HepG2 (cell line): Measurements from ENCODE around the gene EEF1A1. TPM values are rescaled to one million over a fixed set of nuclear protein-coding genes. Genes with fewer than 3 reads are reported as not detected.
A peak's percentile ranks its signal among the peaks of the same experiment; 100 is the strongest.

Experiments used
- CC2D1A ChIP-seq: sonication (generic); formaldehyde crosslinking; IDR thresholded peaks from 2 replicates; pipeline ENCODE4 v1.8.1; 2023; ENCODE audit warnings: mild to moderate bottlenecking, missing genetic modification reagents
- CREB3 ChIP-seq: sonication (generic); formaldehyde crosslinking; IDR thresholded peaks from 2 replicates; pipeline ENCODE4 v1.5.0; 2020; ENCODE audit warnings: missing genetic modification reagents
- EHMT2 ChIP-seq: fragments of 200-600 bp; sonication (generic); IDR thresholded peaks from 2 replicates; pipeline ENCODE4 v1.7.0; 2017; ENCODE audit warnings: antibody characterized with exemption, low read depth, low read length, borderline replicate concordance
- GTF2F1 ChIP-seq: fragments of 150-350 bp; IDR thresholded peaks from 2 replicates; pipeline ENCODE4 v1.6.1; 2014; ENCODE audit warnings: low read length
- MEIS1 ChIP-seq: sonication (generic); formaldehyde crosslinking; IDR thresholded peaks from 2 replicates; pipeline ENCODE4 v1.9.0; 2021; ENCODE audit warnings: mild to moderate bottlenecking, missing genetic modification reagents, moderate library complexity, borderline replicate concordance
- MIXL1 ChIP-seq: IDR thresholded peaks from 2 replicates; pipeline ENCODE4 v1.6.1; 2016
- MYC ChIP-seq: sonication (generic); formaldehyde crosslinking; IDR thresholded peaks from 2 replicates; pipeline ENCODE4 v1.9.0; 2021; ENCODE audit warnings: missing genetic modification reagents, borderline replicate concordance
- SNAPC2 ChIP-seq: sonication (generic); formaldehyde crosslinking; IDR thresholded peaks from 2 replicates; pipeline ENCODE4 v1.8.1; 2022; ENCODE audit warnings: mild to moderate bottlenecking, missing genetic modification reagents
- TCF7L2 ChIP-seq: IDR thresholded peaks from 2 replicates; pipeline ENCODE4 v1.6.1; 2011; ENCODE audit warnings: mild to moderate bottlenecking, low read depth, low read length, moderate library complexity
- ZBED4 ChIP-seq: sonication (generic); formaldehyde crosslinking; IDR thresholded peaks from 2 replicates; pipeline ENCODE4 v1.4.0; 2020; ENCODE audit warnings: missing genetic modification reagents, borderline replicate concordance
- ZBTB42 ChIP-seq: sonication (generic); formaldehyde crosslinking; IDR thresholded peaks from 2 replicates; pipeline ENCODE4 v1.5.0; 2020; ENCODE audit warnings: mild to moderate bottlenecking, missing genetic modification reagents
- ZFX ChIP-seq: sonication (generic); formaldehyde crosslinking; IDR thresholded peaks from 2 replicates; pipeline ENCODE4 v1.4.0; 2020; ENCODE audit warnings: mild to moderate bottlenecking, low read depth, missing genetic modification reagents, moderate library complexity
- ZKSCAN1 ChIP-seq: fragments of 150-350 bp; IDR thresholded peaks from 2 replicates; pipeline ENCODE4 v1.6.1; 2014; ENCODE audit warnings: low read length
- ZMYM4 ChIP-seq: sonication (generic); formaldehyde crosslinking; IDR thresholded peaks from 2 replicates; pipeline ENCODE4 v1.8.1; 2023; ENCODE audit warnings: mild to moderate bottlenecking, missing genetic modification reagents
- ZNF264 ChIP-seq: sonication (generic); formaldehyde crosslinking; IDR thresholded peaks from 2 replicates; pipeline ENCODE4 v1.4.0; 2020; ENCODE audit warnings: missing genetic modification reagents
- ZNF430 ChIP-seq: sonication (generic); formaldehyde crosslinking; IDR thresholded peaks from 2 replicates; pipeline ENCODE4 v1.9.0; 2021; ENCODE audit warnings: mild to moderate bottlenecking, missing genetic modification reagents
- ZNF75D ChIP-seq: sonication (generic); formaldehyde crosslinking; IDR thresholded peaks from 2 replicates; pipeline ENCODE4 v1.8.1; 2023; ENCODE audit warnings: missing genetic modification reagents, mild to moderate bottlenecking, borderline replicate concordance
- ZNF777 ChIP-seq: sonication (generic); formaldehyde crosslinking; IDR thresholded peaks from 2 replicates; pipeline ENCODE4 v1.4.0; 2020; ENCODE audit warnings: missing genetic modification reagents
- ZNF883 ChIP-seq: sonication (generic); formaldehyde crosslinking; IDR thresholded peaks from 2 replicates; pipeline ENCODE4 v1.5.1; 2020; ENCODE audit warnings: mild to moderate bottlenecking, missing genetic modification reagents; ENCODE audit errors: not compliant biosample characterization
- polyA plus RNA-seq, 8 experiments: library from polyadenylated mRNA; depleted of rRNA in 3 of 8; stranded (reverse) in 7 of 8; unstranded in 1 of 8; fragments of >200 nt; fragmentation: Illumina TruSeq in 4 of 8; extraction: Trizol in 4 of 8; gene quantifications; 2 replicates each; pipeline versions ENCODE4 v1.2.1 to v1.2.3, GENCODE V29; 2011 to 2016; ENCODE audit warnings: low read depth in 4 of 8, missing spikeins in 1 of 8, mixed read lengths in 1 of 8; ENCODE audit not compliant: insufficient read depth in 1 of 8
- total RNA-seq, 5 experiments: library from RNA; depleted of rRNA; stranded (reverse); fragments of >200 nt; fragmentation: Illumina TruSeq; extraction: Trizol; gene quantifications; 2 replicates each; pipeline ENCODE4 v1.2.3, GENCODE V29; 2016; ENCODE audit warnings: low read depth in 1 of 5
- TF ChIP-seq, protein P1 (sequence below): sonication (generic); formaldehyde crosslinking; IDR thresholded peaks from 2 replicates; pipeline ENCODE4 v1.5.0; 2020; ENCODE audit warnings: missing genetic modification reagents
- TF ChIP-seq, protein P2 (sequence below): sonication (generic); formaldehyde crosslinking; IDR thresholded peaks from 2 replicates; pipeline ENCODE4 v1.5.1; 2020; ENCODE audit warnings: mild to moderate bottlenecking, missing genetic modification reagents, moderate library complexity

Gene EEF1A1
- total and polyA plus RNA-seq, 2 of the 13 experiments (the other 11 are each of a cell fraction or from before 2014, with no cell fraction given): 13,726 to 17,172 TPM

GRCh38 chr6:73520688-73521350 is at the start of gene EEF1A1 (continued):
- TF ChIP-seq MYC (CRISPR knock-in tag): peak; percentile 94
- peak; percentile 71 for TF ChIP-seq MEIS1 (CRISPR knock-in tag)
- peak; percentile 28; the same call in 1 of the 2 replicates for TF ChIP-seq MIXL1 (CRISPR knock-in tag)
- no peak; the same call in 1 of the 2 replicates for TF ChIP-seq SNAPC2 (CRISPR knock-in tag)
- TF ChIP-seq EHMT2: no peak
- TF ChIP-seq ZNF264 (CRISPR knock-in tag): peak; percentile 26; the same call in 1 of the 2 replicates
- TF ChIP-seq ZNF777 (CRISPR knock-in tag): no peak
- TF ChIP-seq ZBED4 (CRISPR knock-in tag): no peak; the same call in 1 of the 2 replicates
- TF ChIP-seq, protein P1, sequence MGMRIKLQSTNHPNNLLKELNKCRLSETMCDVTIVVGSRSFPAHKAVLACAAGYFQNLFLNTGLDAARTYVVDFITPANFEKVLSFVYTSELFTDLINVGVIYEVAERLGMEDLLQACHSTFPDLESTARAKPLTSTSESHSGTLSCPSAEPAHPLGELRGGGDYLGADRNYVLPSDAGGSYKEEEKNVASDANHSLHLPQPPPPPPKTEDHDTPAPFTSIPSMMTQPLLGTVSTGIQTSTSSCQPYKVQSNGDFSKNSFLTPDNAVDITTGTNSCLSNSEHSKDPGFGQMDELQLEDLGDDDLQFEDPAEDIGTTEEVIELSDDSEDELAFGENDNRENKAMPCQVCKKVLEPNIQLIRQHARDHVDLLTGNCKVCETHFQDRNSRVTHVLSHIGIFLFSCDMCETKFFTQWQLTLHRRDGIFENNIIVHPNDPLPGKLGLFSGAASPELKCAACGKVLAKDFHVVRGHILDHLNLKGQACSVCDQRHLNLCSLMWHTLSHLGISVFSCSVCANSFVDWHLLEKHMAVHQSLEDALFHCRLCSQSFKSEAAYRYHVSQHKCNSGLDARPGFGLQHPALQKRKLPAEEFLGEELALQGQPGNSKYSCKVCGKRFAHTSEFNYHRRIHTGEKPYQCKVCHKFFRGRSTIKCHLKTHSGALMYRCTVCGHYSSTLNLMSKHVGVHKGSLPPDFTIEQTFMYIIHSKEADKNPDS: peak; percentile 15; the same call in 1 of the 2 replicates
- TF ChIP-seq ZBTB42 (CRISPR knock-in tag): peak; percentile 57; the same call in 1 of the 2 replicates
- peak; percentile 29; the same call in 1 of the 2 replicates for TF ChIP-seq CREB3 (CRISPR knock-in tag)
- TF ChIP-seq ZMYM4 (CRISPR knock-in tag): peak; percentile 85
- TF ChIP-seq ZNF883 (CRISPR knock-in tag): peak; percentile 16
- TF ChIP-seq GTF2F1: peak; percentile 97
- no peak; the same call in 1 of the 2 replicates for TF ChIP-seq ZNF430 (CRISPR knock-in tag)
- TF ChIP-seq ZKSCAN1: peak; percentile 47
- TF ChIP-seq ZNF75D (CRISPR knock-in tag): 0 out of 2 replicates have a peak, but pooled peaks have one; percentile 45
- peak; percentile 90 for TF ChIP-seq ZFX
- TF ChIP-seq CC2D1A (CRISPR knock-in tag): no peak
- TF ChIP-seq TCF7L2: no peak
- TF ChIP-seq, protein P2, sequence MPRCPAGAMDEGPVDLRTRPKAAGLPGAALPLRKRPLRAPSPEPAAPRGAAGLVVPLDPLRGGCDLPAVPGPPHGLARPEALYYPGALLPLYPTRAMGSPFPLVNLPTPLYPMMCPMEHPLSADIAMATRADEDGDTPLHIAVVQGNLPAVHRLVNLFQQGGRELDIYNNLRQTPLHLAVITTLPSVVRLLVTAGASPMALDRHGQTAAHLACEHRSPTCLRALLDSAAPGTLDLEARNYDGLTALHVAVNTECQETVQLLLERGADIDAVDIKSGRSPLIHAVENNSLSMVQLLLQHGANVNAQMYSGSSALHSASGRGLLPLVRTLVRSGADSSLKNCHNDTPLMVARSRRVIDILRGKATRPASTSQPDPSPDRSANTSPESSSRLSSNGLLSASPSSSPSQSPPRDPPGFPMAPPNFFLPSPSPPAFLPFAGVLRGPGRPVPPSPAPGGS (CRISPR knock-in tag): no peak
